GM18870 (cell line): ENCODE data around the gene GPATCH8.
"Not testable (repeated sequence)": the region's sequence is repeated elsewhere in the genome, so short reads cannot be mapped to it uniquely, and the experiment has no call there.

Experiments used
- ATAC-seq: cut with Tn5 transposase; IDR thresholded peaks from one replicate; pipeline ENCODE4 v1.9.1; 2021; ENCODE audit warnings: moderate library complexity; ENCODE audit not compliant: unreplicated experiment

The GPATCH8 gene

GRCh38 chr17:44503147-44504029 lies at the start of gene GPATCH8:
Gene GPATCH8, minus strand, starts transcription at chr17:44503406. Its CDS starts 36 bp downstream, at chr17:44503370.
- peak; percentile 49 for ATAC-seq

GRCh38 chr17:44552361-44552760 lies 49.2 kb upstream of the GPATCH8 start:
- no peak for ATAC-seq

- no peak for ATAC-seq
Measured at GRCh38 chr17:44549686-44550085, 46.5 kb upstream of the GPATCH8 start.

- ATAC-seq, result no peak
Measured at GRCh38 chr17:44548376-44549230, 45.4 kb upstream of the GPATCH8 start.

GRCh38 chr17:44547625-44548267 lies 44.5 kb upstream of the GPATCH8 start:
- no peak for ATAC-seq

- no peak for ATAC-seq
Measured at GRCh38 chr17:44546671-44547606, 43.7 kb upstream of the GPATCH8 start.

GRCh38 chr17:44543905-44544523 lies 40.8 kb upstream of the GPATCH8 start:
- ATAC-seq, result no peak

GRCh38 chr17:44543213-44543904 lies 40.2 kb upstream of the GPATCH8 start:
- no peak for ATAC-seq

- no peak for ATAC-seq
Measured at GRCh38 chr17:44541884-44542581, 38.8 kb upstream of the GPATCH8 start.

- no peak for ATAC-seq
Measured at GRCh38 chr17:44540246-44541084, 37.3 kb upstream of the GPATCH8 start.

GRCh38 chr17:44539673-44540072 lies 36.5 kb upstream of the GPATCH8 start:
- no peak for ATAC-seq

GRCh38 chr17:44537922-44538321 lies 34.7 kb upstream of the GPATCH8 start:
- not testable (repeated sequence) for ATAC-seq

GRCh38 chr17:44536090-44536953 lies 33.1 kb upstream of the GPATCH8 start:
- ATAC-seq, result no peak

- no peak for ATAC-seq
Measured at GRCh38 chr17:44533533-44534246, 30.5 kb upstream of the GPATCH8 start.

GRCh38 chr17:44530896-44531418 lies 27.8 kb upstream of the GPATCH8 start:
- ATAC-seq, result no peak

GRCh38 chr17:44529864-44530263 lies 26.7 kb upstream of the GPATCH8 start:
- ATAC-seq, result no peak
